Stimulated activated CD8-positive, alpha-beta memory T cell treated with anti-CD3 and anti-CD28 coated beads, Interleukin-4, amount 100 ng/mL, for 24 hours (primary cell): Measurements from ENCODE around the gene PHF2.
A peak's percentile ranks its signal among the peaks of the same experiment; 100 is the strongest.

Source experiments
- DNase-seq: peaks from one replicate; pipeline ENCODE4 v3.0.0-alpha.2; 2020; ENCODE audit warnings: low read depth

The PHF2 gene

DNA sequence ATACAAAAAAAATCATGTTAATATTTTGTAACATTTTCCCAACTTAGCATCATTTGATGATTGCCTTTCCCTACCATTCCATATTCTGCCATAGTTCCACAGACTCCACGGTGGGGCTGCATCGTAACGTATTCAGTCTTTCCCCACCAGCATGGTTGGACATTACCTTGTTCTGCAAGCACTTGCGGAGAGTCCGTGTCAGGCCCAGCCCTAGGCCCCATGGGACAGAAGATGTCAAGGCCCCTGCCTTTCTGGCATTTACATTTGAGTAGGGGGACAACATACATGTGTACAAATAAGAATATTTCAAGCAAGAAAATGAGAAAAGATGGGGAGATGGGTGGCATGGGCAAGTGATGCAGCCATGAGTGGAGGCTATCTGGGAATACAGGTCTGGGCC, 8.2 kb upstream of the PHF2 start:
- DNase-seq, result no peak

DNA sequence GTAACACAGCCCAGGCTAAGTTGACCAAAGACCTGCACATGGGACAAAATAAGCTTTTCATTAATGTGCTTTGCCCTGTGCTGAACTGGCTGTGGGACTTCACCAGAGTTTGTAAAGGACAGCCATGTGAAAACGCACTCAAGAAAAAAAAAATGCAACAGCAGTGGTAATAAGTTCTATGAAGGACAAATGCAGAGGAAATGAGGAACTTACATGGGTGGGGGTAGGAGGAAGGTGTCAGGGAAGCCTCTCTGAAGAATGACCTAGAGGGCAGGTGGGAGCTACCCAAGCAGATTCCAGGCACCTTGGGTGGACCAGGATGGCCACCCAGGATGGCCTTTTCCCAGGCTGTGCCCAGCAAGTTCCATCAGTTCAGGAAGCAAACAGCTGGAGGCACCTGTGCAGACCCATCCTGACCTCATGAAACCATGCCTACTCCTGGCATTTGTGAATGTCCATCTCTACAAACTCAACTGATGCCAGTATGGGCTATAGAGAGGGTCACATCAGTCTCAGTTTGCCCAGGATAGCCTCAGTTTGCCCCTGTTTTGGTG, 6.7 kb upstream of the PHF2 start:
- DNase-seq, result no peak

DNA sequence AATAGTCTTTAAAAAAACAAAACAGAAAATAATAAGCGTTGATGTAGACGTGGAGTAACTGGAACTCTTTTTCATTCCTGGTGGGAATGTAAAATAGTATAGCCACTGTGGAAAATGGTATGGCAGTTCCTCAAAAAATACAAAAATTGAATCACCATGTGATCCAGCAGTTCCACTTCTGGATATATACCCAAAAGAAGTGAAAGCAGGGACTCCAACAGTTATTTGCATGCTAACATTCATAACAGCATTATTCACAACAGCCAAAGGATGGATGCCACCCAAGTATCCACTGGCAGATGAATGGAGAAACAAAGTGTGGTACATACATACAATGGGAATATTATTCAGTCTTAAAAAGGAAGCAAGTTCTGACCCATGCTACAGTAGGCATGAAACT, 4.2 kb upstream of the PHF2 start:
- no peak for DNase-seq

DNA sequence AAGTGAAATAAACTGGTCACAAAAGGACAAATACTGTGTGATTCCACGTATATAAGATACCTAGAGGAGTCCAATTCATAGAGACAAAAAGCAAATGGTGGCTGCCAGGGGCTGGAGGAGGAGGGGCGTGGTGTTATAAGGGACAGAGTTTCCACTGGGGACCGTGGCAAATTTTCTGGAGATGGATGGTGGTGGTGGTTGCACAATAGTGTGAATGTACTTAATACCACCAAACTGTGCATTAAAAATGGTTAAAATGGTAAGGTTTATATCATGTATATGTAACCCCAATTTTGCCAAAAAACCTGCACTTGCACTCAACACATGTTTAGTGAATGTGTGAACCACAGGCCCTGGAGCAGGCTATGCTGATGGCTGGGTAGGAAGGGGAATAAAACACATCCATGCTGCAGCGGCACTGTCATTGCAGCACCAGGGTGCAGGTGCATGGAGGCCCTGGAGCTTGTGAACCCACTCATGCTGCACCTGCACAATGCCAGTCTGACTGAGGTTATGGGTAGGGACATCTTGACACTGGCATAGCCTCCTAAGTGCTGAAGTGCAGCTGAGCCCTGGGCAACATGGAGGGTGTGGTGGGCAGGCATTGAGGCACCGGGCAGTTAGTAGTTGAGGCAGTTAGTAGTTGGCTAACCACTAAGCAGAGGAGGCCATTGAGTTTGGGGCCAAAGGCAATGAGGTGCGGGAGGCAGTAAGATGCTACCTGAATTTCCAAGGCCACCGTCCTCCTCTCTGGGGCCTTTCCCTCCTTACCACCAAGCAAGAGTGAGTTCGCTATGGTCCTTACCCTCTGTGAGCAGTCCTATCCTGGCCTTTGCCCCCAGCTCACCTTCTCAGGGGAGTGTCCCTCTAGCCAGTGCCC, 3.5 kb upstream of the PHF2 start:
- no peak for DNase-seq

DNA sequence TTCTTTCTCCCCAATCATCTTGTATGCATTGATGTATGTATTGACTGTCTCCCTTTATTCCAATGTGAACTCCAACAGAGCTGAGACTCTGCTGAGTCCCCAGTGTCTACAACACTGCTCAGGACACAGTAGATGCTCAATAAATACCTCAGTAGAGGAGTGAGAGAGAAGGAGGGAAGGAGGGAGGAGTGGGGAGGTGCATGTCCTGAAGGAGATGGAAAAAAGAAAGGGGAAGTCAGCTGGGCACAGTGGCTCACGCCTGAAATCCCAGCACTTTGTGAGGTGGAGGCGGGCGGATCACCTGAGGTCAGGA, 2.9 kb upstream of the PHF2 start:
- DNase-seq, result no peak

DNA sequence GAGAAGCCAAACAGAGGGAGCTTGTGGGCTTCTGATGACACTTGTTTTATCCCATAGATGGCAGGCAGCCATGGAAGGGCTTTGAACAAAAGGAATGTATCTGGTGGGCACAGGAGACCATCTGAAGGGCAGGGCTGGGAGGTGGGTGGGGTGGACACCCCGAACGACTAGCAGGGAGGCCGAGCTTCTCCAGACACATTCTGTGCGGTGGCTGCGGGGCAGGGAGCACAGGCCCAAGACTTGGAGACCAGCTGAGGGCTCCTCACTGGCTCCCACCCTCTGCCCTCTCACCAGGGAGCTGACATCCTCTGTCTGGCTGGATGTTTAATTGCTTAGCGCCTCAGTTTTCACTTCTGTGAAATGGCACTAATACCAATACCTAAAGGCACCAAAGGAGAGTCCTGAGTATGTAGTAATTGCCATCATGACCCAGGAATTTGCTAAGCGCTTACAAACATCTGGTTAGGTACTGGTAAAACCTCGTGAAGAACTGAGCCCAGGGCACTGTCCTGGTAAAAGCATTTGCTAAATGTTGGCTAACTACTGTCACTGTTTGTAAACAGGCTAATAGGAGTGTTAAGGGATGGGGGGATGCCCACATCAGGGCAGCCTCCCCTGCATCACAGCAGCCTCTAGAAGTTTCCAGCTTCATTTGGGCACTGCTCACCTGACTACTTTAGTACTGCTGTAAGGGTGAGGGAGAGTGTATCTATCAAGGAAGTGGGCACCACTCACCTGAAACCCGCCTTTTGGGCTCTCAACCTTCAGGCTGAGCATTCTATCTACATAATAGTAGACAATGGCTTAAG, 2.1 kb upstream of the PHF2 start:
- DNase-seq, result no peak

DNA sequence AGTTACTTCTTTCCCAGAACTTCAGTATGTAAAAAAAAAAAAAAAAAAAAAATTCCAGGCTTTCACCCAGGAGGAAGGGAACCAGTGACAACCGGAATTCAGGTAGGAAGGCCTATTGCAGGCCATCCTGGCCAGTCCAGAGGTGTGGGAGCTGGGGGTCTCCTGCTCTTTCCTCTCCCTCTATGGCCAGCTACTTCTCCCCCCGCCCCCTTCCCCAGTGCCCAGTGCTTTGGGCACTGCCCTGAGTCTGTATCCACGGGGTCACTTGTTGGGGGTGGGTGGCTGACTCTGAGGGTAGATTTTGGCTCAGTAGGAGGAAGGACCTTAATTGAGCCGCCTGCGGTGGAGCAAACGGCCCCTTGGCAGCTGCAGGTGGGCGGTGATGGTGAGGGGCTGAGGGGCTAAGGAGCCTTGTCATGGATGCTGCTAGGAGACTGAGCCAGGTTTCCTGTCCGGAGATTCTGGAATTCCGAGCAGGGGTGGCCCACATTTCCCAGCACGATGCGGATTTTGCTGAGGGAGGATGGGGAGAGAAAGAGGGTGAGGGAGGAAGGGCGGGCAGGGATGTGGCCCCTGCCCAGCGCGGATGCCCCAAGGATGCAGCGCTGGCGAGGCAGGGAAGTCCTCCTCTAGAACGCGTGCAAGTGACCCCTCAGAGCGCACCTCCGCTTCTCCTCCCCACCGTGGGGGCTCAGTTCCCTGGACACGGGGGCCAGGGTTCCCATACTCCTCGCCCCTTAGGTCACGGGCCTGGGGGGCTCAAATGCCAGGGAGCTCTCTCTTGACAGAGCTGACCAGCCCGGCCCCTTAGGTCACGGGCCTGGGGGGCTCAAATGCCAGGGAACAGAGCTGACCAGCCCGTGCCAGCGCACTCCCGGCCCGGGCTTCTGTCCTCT, 1.2 kb upstream of the PHF2 start:
- DNase-seq, result no peak

DNA sequence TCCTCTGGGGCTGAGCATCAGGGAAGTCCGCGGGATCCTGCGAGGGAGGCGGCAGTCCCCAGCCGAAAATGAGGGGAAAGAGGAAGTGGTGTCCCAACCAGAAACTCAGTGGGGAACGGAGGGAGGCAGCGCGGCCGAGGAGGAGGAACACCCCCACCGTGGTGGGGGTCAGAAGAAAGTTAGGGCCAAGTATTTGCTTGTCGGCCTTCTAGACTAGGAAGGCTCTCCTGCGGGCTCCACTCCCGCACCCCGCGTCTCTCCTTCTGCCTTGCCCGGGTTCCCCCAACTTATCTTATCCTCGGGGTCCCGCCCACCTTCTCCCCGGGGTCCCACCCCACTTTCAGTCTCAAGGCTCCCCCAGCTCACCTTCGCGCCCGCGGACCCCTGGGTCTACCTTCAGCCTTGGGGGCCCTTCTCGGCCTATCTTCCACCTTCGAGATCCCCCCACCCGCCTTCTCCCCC, 557 bp upstream of the PHF2 start:
- DNase-seq, result peak; percentile 47

DNA sequence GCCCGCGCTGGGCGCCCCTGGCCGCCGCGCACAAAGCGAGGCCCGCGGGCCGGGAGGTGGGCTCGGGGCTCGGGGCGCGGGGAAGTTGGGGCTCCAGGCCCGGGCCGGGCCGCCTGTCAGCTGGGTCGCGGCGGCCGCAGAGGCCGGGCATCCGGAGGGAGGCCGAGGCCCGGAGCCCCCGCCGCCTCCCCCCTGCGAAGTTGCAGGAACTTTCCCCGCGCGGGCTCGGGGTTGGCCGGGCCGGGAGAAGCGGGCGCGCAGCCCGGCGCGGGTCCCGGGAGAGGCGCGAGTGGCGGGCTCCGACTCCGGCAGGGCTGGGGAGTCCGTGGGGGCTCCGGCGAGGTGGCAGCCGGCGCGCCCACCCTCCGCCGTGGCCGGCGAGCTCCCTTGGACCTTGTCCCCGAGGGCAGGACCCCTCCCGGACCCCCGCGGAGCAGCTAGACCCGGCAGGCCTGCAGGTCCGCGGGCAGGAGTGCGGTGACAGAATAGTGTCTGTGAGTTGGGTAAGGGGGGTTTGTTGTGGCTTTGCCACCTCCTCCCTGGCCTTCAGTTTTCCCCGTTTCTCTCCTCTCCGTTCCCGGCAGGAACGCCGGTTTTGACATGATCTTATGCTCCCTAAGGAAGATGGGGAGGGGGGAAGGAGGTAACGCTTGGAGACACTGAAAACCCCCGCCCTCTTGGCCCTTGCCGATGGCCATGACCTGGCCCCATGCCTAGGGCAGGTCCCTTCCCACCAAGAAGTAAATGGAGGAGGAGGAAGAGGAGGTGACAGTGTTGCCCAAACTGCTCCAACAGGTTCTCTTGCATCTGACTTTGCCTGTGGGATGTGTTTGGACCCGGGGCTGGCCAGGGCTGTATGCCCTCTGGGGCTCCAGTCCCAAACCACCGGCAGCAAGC, 942 bp downstream of the PHF2 start:
- DNase-seq, result no peak

DNA sequence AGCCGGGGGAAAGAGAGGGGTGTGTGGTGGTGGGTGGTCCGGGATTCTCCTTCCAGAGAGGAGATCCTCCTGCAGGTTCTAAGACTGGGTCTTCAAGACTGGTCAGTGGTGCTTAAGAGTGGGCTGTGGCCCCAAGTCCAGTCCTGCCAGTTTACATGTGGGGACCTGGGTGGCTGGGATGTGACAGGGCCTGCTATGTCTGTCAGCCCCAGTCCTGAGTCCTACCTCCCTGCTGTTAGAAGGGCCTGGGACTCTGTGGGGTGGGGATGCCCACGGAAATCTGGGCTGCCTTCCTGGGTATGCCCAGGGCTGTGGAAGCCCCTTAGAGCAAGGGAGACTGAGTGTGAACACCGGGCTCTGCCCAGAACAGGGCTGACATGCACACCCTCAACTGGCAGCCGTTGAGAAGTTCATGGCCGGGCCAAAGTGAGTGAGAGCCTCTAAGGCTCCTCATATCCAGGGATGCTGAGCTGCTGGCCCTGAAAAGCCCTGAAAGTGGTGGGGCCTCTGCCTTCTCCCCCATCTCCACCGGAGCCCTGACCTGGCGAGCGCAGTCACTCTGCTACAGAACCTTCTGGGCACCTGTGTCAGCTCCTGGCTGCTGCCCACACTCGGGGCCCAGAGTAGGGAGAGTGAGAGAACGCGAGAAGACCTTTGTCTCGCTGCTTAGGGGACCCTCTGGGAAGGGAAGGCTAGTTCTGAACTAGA, 1.7 kb downstream of the PHF2 start:
- no peak for DNase-seq

DNA sequence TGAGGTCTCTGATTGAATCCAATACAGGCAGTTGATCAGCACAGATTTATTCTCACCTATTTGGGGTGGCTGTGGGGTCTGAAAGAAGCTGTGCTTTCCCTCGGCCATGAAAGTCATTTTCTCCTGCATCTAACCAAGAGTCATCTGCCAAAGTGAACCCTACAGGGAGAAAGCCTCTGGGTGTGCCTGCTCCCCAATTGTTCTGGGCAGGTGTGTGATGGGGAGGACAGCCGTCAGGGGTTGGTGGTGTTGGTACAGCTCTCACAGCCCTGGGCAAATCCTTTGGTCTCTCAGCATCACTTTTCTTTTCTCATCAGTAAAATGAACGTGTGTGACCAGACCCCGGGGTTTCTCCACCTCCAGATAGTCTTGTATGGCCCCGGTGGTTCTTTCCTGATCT, 2.5 kb downstream of the PHF2 start:
- DNase-seq, result no peak

DNA sequence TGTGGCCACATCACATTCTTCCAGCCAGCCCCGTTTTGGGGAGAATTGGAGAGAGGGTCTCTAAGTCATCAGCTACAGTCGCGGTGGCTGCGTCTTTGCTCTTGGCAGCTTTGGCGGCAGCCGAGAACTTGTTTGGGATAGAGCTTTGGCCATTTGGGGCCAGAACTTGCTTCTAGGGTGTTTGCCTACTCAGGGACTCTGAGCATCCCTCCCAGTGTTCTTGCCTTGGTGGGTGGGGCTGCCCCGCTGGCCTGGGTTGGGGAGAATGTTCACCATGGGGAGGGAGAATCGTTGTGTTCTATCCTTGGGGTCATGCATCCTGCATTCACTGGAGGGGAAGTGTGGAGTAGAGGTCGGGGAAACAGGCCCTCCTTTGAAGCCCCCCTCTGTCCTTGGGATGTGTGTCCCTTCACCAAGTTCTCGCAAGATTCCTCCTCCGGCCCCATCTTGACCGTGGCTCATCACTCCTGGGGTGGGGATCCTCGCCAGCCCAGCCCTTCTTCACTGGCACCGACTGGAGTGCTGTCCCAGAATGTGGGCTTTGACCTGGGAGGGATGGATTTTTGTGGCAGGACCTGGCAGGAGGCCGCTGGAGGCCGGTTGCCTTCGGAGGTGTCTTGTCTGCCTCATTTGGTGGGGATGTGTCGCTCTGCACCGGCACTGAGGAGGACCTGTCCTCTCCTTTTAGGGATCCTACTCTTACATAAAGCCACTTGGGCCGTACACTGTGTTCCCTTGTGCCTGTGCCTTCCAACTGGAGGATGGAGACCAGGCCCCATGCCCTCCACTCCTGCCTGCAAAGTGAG, 3.5 kb downstream of the PHF2 start:
- no peak for DNase-seq

DNA sequence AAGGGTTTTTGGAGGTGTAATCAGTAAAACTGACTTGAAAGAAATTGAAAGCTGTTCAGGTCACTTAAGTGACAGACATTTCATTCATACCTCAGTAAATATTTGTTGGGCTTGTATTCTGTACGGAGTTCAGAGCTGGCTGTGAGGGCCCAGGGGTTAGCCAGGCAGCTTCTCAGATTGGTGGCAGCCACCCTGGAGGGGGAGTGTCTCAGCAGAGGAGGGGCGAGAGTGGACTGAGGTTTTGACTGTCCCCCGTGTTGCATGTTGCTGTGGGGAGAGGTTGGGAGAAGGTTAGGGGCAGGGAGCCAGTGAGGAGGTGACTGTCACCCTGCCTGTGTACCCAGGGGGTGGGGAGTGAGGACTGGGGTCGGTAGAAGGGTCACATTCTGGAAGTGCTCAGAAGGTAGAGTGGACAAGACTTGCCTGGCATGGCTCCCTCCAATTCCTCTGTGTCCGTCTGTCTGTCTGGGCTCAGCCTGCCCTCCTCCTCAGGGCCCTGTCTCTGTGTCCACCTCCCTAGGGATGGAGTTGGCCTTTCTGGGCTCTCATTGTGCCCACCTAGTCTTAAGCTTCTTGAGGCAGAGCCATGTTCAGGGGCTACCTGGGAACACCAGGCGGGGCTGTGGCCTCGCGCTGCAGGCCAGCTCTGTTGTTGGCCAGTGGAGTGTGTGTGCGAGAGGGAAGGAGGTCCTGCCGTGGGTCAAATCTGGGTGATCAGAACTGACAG, 4.4 kb downstream of the PHF2 start:
- DNase-seq, result no peak

DNA sequence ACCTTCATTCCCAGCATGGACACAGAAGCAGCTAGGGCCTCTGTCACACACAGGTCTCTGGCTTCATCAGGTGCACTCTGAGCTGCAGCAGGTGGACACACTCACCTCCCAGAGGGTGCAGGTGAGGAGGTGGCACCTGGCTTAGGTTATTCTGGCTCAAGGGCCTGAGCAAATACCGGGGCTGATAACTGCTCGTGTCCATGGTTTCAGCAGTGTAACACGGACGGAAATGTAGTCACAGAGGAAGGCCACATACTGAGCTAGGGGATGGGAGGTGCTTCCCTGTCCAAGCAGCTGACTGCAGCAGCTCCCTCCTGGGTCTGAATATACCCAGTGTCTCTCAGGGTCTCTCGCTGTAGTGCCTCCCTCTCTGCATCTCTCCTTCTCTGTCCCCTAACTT, 5.7 kb downstream of the PHF2 start:
- DNase-seq, result no peak

DNA sequence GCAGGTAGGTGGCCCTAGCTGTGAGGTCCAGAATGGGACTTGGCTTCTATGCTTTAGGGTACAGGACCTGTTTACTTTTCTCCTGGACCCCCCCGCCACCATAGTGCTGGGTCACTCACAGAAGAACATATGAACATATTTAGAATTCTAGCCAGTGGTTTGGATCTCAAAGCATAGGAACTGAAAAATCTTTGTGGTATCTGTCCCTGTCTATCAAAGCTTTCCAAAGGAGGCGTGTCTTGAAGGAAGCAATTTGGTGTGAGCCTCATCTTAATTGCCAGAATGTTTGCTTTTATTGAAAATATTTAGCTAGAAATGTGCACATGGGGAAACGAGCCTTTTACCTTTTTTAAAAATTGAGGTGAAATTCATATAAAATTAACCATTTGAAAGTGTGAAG, 6.2 kb downstream of the PHF2 start:
- DNase-seq, result no peak

DNA sequence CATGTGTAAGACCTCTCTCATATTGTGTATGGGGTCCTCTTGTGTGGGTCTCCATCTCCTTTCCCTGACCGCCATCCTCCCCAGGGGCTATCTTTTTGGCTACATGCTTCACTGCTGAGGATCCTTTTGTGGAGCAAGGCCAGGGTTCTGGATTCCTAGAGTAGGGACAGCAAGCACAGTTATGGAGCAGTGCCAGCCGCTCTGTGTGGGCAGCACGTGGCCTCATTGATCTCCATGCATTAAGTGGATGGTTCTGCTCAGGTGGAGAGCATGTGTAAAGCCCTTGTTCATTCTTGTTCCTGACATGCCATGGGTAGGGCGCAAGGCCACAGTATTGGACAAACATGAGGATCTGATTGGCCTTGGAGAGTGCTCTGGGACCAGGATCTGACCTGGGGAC, 8.9 kb downstream of the PHF2 start:
- DNase-seq, result no peak

DNA sequence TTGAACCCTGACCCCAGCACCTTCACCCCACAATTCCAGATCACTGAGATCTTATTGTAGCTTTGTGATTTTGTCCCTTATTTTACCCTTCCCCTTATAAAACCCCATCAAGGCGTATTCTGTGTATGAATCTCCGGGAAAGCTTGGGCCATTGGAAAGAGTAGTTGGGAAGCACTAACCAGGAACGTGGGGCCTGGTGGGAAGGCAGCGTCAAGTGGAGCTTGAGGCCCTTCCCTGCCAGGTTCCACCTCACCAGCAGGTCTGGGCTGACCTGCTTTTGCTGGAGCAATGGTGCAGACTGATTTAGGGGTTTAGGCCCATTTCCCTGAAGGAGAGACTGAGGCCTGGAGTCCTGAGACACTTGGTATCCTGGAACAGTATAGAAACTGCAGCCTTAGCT, 9.3 kb downstream of the PHF2 start:
- no peak for DNase-seq

DNA sequence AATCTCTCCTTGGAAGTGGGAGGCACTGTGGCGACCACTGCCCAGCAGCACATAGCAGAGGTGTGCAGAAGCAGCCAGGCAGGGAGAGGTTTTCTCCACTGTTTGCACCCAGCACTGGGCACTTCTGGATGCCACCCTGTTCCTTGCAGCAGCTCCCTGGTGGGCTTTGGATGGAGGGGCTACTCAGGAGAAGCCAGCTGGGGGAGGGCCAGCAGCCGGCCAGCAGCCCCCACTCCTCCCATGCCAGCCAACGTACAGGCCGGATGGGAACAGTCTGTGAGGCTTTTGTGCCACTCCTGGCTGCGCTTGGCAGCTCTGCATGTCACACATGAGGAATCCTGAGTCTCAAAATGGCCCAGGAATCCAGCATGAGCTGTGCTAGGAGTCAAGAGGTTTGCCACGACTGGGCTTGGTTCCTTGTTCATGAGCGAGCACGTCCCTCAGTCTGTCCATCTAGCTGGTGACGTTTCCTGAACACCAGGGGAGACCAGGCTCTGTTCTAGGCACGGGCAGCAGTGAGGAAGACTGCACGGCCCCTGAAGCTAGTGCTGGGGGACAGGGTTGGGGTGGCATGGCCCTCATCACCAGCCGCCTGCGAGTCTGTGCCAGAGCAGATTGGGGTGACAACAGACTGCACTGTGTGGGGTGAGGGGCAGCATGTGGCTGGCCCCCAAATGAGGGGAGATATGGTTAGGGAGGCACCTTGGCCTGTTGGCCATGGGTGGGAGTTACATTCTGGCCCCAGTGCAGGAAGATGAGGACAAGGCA, 10.1 kb downstream of the PHF2 start:
- DNase-seq, result no peak
